GM21528 (cell line): ENCODE data around the gene SLC7A8.

ENCODE experiments used
- ATAC-seq: cut with Tn5 transposase; IDR thresholded peaks from one replicate; pipeline ENCODE4 v1.9.1; 2021; ENCODE audit warnings: mild to moderate bottlenecking, moderate library complexity; ENCODE audit not compliant: unreplicated experiment, low FRiP score

The SLC7A8 gene

GRCh38 chr14:23101986-23102625 lies 81.4 kb downstream of the SLC7A8 start:
- no peak for ATAC-seq

DNA sequence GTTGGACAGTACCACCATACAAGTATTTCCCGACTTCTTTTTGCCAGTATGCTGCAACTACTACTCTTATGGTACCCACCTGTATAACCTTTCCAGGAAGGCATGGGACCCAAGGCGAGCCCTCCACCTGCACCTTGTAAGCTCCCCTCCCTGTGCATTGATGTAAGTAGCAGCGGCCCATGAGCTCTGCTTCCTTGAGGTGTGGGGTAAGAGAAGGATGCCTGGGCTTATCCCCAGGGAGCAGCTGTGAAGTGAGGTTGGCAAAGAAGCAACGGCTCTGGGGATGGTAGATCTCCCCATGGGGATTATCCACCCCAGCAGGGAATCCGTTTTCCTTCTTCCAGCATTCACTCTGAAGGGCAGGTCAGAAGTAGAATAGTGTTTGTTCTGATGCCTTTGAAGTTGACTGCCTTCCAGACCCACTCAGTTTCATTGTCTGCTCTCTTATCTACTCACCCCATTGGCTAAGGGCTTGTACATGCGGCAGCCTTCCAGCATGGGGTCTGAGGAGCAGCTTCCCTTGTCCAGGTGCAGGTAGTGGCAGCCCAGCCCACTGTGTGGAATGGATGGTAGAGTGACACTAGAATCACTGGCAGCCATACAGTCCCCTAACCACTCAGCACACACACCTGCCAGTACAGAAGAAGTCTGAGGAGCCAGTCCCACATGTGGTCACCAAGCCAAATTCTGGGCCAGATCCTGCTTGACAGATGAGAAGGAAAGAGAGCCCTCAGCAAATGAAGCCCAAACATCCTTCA lies 82.1 kb downstream of the SLC7A8 start:
- no peak for ATAC-seq

- ATAC-seq: no peak
Measured at GRCh38 chr14:23099212-23099861, 84.1 kb downstream of the SLC7A8 start.

DNA sequence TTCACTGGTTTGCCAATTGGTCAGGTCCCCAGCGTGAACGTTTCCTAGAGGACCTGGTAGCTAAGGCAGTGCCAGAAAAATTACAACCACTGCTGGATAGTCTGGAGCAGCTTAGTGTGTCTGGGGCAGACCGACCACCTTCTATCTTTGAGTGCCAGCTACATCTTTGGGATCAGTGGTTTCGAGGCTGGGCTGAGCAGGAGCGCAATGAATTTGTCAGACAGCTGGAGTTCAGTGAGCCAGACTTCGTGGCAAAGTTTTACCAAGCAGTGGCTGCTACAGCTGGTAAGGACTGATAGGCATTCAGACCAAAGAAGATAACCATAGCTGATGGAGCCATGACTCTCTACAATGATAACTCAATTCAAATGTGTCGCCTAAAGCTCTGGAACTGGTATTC lies 85.7 kb downstream of the SLC7A8 start:
- no peak for ATAC-seq

GRCh38 chr14:23095196-23096108 lies 88.0 kb downstream of the SLC7A8 start, which contains the start of gene C14orf119:
C14orf119 (plus strand) TSS chr14:23095505; CDS start chr14:23097659, 2,154 bp downstream.
- peak; percentile 93 for ATAC-seq

DNA sequence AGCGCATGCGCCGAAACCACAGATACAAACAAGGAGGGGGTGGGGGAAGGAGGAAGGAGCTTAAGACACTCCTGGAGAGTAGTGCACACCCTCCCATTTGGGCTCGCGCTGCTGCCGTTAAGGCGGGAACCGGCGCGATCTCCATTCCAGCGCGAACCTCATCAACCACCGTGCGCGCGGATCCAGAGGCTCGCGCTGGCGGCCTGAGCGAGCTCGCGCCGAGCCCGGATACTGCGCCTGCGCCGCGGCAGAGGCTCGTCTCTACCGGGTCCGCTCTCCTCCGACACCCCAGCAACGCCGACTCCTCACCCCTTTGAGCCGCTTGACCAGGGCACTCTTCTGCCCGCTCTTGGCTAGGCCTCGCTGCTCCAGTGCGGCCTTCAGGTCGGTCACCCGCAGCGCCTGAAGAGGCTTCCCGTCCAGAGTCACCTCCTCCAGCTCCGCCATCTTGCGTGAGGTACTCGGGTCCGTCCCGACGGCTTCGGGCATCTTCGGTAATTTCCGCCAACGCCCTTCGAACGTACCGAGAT lies 88.7 kb downstream of the SLC7A8 start, which contains the start of gene ACIN1:
Gene ACIN1 (minus strand): TSS at position 471 of the 530 bp plus-strand sequence. CDS start 24 bp downstream, at position 447.
- ATAC-seq: peak; percentile 36

DNA sequence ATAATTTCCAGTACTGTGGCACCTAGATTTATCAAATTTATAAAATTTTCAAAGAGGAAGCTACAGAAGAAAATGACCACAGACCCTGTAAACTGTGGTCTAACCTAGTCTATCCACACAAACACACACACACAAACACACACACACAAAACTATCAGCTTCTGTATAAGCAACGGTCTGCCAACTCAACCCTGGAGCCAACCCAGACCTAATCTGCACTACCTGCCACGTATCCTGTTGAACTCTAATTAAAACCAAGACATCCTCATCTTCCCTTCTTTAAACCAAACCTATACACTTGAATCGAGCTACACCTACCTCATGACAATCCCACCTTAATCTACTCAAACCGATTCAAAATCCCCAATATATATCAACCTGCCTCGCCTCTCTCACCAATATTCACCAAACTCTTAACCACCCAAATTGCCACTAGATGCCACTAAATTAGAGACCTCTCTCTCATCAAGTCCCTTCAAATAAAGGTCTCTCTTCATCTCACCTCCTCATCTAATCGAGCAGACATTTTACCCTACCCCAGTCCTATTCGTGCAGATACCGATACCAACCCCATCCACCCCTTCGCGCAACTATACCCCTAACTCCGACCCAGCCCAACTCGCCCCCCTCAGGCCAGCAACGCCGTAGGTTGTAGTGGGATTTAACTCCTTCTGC lies 89.3 kb downstream of the SLC7A8 start:
- no peak for ATAC-seq

GRCh38 chr14:23093526-23093925 lies 89.9 kb downstream of the SLC7A8 start:
- no peak for ATAC-seq

GRCh38 chr14:23093104-23093503 lies 90.4 kb downstream of the SLC7A8 start:
- ATAC-seq: no peak

DNA sequence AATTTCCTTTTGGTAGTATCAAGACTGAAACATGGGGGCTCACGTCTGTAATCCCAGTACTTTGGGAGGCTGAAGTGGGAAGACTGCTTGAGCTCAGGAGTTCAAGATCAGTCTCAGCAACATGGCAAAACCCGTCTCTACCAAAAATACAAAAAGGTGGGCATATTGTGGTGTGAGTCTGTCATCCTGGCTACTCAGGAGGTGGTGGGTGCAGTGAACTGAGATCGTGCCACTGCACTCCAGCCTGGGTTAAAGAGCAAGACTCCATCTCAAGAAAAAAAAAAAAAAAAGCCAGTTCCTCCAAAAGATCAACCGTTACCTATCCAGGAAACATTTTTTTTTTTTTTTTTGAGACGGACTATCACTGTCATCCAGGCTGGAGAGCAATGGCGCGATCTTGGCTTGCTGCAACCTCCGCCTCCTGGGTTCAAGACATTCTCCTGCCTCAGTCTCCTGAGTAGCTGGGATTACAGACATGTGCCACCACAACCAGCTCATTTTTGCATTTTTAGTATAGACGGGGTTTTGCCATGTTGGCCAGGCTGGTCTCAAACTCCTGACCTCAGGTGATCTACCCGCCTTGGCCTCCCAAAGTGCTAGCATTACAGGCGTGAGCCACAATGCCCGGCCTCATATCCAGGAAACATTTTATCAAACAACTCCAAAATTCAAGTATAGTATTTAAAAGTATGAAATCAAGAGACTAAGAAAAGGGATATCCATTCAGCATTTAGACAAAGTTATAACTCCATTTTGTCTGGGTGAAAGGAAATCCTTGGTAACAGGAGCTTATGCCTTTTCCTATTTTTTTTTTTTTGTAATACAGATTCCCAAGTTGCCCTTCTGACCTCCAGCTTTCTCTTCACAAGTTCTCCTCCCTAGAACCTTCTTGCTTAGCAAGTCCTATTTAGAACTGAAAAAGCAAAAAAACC lies 91.9 kb downstream of the SLC7A8 start:
- no peak for ATAC-seq

- no peak for ATAC-seq
Measured at GRCh38 chr14:23090254-23090636, 93.2 kb downstream of the SLC7A8 start.

DNA sequence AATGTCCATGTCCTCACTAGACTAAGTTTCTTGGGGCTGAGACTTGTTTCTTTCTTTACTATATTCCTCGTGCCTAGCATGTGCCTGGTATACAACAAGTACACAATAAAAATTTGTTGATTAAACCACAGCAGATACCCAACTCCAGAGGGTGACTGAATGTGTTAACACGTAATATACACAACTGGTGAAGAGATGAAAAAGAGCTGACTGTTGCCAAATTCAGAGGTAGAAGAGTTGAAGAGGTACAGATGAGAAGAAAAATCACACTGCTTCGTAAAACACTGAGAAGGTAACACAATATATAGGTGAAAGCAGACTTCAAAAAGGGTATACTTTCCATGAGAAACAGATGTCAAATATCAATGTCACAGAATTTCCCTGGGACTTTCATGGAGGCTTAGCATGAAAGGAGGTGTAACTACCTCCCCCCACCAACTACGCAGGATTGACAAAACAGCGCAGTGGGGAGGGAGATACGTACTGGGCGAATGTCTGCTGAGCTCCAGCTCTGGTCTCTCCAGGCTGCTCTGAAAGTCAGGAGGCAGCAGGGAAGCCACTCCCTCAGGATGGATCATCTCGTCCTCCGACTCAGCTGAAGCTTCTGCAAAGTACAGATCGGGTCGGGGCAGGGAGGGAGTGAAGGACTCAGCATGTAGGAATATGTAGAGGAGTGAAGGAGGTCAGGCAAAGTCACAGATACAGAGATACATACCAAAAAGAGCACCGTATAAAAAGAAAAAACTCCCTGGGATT lies 93.8 kb downstream of the SLC7A8 start:
- no peak for ATAC-seq

DNA sequence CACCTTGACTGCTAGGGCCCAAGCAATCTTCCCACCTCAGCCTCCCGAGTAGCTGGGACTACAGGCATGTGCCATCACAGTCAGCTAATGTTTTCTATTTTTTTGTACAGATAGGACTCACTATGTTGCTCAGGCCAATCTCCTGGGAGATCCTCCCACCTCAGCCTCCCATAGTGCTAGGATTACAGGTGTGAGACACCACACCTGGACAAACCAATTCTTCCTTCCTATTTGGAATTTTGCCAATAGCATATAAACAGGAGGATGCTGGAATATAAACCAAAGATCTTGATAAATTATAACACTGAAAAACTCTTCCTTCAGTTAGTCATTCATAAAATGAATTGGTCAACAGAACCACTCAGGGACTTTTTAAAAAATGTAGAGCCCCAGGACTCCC lies 96.9 kb downstream of the SLC7A8 start:
- no peak for ATAC-seq

DNA sequence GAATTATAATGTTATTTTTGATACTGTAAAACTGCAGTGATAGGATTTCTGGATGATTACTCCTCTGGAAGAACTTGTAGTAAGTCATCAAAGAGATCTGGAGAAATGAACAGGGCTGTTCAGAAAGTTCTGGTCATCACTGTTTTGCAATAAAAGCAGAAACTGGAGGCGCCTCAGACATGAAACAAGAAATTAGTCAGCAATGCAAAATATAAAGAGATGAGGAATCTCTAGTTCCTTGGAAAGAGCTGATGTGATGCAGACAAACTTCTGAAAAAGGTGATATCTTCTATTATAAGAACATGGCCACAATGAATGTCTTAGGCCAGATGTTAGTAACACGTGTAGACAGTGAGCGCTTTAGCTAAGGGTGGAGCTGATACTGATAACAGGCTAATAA lies 98.0 kb downstream of the SLC7A8 start:
- ATAC-seq: no peak

- no peak for ATAC-seq
Measured at GRCh38 chr14:23080474-23080873, 103.0 kb downstream of the SLC7A8 start.

GRCh38 chr14:23079716-23080115 lies 103.7 kb downstream of the SLC7A8 start:
- ATAC-seq: no peak

DNA sequence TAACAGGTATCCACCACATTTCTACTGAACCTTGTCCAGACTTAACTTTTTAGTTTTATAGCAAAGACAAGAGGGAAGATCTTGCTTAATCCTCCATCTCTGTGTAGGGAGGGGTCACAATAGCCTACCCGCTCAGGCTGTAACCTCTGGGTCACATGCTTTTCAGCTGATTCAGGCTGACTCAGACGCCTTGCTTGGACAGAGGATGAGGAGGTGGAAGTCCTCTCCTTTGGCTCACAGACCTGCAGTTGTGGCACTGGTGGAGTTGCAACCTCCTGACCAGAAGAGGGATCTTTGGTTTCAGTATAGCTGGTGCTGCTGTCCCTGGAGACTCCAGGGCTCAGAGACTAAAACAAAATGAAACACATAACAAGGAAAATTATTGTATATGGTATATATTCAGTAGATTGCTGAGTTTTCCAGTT lies 104.8 kb downstream of the SLC7A8 start:
- no peak for ATAC-seq

- ATAC-seq: no peak
Measured at GRCh38 chr14:23077962-23078361, 105.5 kb downstream of the SLC7A8 start.
